ENCODE measurements around the gene GDPD3.

GDPD3 gene

GRCh38 chr16:30065943-30066760 is 47.2 kb downstream of the GDPD3 start:
- TF ChIP-seq ZNF565 (CRISPR knock-in tag; conservative IDR thresholded peaks at IDR 0.05; ENCODE audit: low read depth) (no peak), GLIS3 (CRISPR knock-in tag; IDR thresholded peaks at IDR 0.05) (no peak), PPARA (CRISPR knock-in tag; IDR thresholded peaks at IDR 0.05; ENCODE audit: borderline replicate concordance) (no peak), CSDC2 (CRISPR knock-in tag; IDR thresholded peaks at IDR 0.05) (no peak), SNAI2 (CRISPR knock-in tag; IDR thresholded peaks at IDR 0.05) (no peak), BACH2 (CRISPR knock-in tag; IDR thresholded peaks at IDR 0.05; ENCODE audit: borderline replicate concordance) (no peak), ISL1 (CRISPR knock-in tag; IDR thresholded peaks at IDR 0.05) (no peak)
- TF ChIP-seq, protein P1, sequence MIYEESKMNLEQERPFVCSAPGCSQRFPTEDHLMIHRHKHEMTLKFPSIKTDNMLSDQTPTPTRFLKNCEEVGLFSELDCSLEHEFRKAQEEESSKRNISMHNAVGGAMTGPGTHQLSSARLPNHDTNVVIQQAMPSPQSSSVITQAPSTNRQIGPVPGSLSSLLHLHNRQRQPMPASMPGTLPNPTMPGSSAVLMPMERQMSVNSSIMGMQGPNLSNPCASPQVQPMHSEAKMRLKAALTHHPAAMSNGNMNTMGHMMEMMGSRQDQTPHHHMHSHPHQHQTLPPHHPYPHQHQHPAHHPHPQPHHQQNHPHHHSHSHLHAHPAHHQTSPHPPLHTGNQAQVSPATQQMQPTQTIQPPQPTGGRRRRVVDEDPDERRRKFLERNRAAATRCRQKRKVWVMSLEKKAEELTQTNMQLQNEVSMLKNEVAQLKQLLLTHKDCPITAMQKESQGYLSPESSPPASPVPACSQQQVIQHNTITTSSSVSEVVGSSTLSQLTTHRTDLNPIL (CRISPR knock-in tag; IDR thresholded peaks at IDR 0.05; ENCODE audit: low read depth): no peak
- peak; percentile 41 for ATAC-seq

DNA sequence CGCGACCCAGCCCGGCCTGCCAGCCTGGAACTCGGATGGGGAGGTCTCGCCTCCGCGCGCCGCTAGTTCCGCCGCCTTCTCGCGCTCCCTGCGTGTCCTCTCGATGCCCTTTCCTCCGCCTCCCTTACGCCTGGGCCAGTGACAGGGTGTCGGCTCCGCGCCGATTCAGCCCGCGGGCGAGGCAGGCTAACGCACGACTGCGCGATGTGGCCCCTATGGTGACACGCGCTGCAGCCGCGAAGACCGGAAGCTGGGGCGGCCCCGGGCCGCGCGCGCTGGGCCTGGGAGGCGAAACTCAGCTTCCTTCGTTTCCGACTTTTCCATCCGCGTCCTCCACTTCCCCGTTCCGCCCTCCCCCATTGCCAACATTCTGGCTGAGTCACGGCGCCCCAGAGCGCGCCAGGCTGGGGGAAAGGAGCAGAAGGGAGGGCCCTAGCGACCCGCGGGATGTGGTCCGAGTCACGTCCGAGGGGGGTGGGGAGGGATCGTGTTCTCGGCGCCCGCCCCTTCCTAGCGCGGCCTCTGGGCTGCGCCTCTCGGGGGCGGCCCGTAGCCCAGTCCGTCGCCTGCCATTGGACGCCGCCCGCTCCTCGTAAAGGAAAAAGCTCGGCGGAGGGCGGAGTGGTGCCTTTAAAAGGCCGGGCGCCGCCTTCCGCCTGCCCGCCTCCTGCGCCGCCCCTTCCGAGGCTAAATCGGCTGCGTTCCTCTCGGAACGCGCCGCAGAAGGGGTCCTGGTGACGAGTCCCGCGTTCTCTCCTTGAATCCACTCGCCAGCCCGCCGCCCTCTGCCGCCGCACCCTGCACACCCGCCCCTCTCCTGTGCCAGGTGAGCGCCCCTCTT is 48.0 kb downstream of the GDPD3 start, which contains the start of gene ALDOA:
Gene ALDOA (plus strand): TSS at position 659 of the 841 bp plus-strand sequence. CDS start 1,138 bp downstream, outside the sequence.
- peak; percentile 91 for ATAC-seq
- no peak for TF ChIP-seq ESRRG (CRISPR knock-in tag; IDR thresholded peaks at IDR 0.05)
- TF ChIP-seq BACH2 (CRISPR knock-in tag; IDR thresholded peaks at IDR 0.05; ENCODE audit: borderline replicate concordance): no peak
- TF ChIP-seq ISL1 (CRISPR knock-in tag; IDR thresholded peaks at IDR 0.05): no peak
- no peak for TF ChIP-seq PPARA (CRISPR knock-in tag; IDR thresholded peaks at IDR 0.05; ENCODE audit: borderline replicate concordance)
- TF ChIP-seq RARB (CRISPR knock-in tag; IDR thresholded peaks at IDR 0.05): no peak
- TF ChIP-seq ZC3H10 (CRISPR knock-in tag; IDR thresholded peaks at IDR 0.05): 0 out of 2 replicates have a peak, but pooled peaks have one; percentile 19
- TF ChIP-seq ZNF565 (CRISPR knock-in tag; conservative IDR thresholded peaks at IDR 0.05; ENCODE audit: low read depth): no peak
- TF ChIP-seq, protein P1 (CRISPR knock-in tag; IDR thresholded peaks at IDR 0.05; ENCODE audit: low read depth): no peak
- TF ChIP-seq ARNTL (CRISPR knock-in tag; IDR thresholded peaks at IDR 0.05; ENCODE audit: borderline replicate concordance, low read depth): no peak
- no peak for TF ChIP-seq CSRNP3 (CRISPR knock-in tag; IDR thresholded peaks at IDR 0.05)
- no peak for TF ChIP-seq ZNF8 (CRISPR knock-in tag; IDR thresholded peaks at IDR 0.05)
- 0 out of 2 replicates have a peak, but pooled peaks have one; percentile 34 for TF ChIP-seq CSDC2 (CRISPR knock-in tag; IDR thresholded peaks at IDR 0.05)
- no peak for TF ChIP-seq OSR1 (CRISPR knock-in tag; IDR thresholded peaks at IDR 0.05)
- no peak for TF ChIP-seq ZNF70 (CRISPR knock-in tag; IDR thresholded peaks at IDR 0.05)
- TF ChIP-seq, protein P2, sequence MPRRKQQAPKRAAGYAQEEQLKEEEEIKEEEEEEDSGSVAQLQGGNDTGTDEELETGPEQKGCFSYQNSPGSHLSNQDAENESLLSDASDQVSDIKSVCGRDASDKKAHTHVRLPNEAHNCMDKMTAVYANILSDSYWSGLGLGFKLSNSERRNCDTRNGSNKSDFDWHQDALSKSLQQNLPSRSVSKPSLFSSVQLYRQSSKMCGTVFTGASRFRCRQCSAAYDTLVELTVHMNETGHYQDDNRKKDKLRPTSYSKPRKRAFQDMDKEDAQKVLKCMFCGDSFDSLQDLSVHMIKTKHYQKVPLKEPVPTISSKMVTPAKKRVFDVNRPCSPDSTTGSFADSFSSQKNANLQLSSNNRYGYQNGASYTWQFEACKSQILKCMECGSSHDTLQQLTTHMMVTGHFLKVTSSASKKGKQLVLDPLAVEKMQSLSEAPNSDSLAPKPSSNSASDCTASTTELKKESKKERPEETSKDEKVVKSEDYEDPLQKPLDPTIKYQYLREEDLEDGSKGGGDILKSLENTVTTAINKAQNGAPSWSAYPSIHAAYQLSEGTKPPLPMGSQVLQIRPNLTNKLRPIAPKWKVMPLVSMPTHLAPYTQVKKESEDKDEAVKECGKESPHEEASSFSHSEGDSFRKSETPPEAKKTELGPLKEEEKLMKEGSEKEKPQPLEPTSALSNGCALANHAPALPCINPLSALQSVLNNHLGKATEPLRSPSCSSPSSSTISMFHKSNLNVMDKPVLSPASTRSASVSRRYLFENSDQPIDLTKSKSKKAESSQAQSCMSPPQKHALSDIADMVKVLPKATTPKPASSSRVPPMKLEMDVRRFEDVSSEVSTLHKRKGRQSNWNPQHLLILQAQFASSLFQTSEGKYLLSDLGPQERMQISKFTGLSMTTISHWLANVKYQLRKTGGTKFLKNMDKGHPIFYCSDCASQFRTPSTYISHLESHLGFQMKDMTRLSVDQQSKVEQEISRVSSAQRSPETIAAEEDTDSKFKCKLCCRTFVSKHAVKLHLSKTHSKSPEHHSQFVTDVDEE (CRISPR knock-in tag; IDR thresholded peaks at IDR 0.05): peak; percentile 39; the same call in 1 of the 2 replicates
- peak; percentile 67; the same call in 1 of the 2 replicates for TF ChIP-seq ZFP3 (CRISPR knock-in tag; IDR thresholded peaks at IDR 0.05)
- peak; percentile 52; the same call in 1 of the 2 replicates for TF ChIP-seq PATZ1 (CRISPR knock-in tag; IDR thresholded peaks at IDR 0.05; ENCODE audit: borderline replicate concordance)

Measured in SK-N-SH treated with all-trans-retinoic acid at 6 μM for 48 hours (cell line).